GM19099 (cell line): ENCODE measurements around the gene OPN1SW.
A peak's percentile ranks its signal among the peaks of the same experiment; 100 is the strongest.

Experiments
- POLR2A ChIP-seq: IDR thresholded peaks from 3 replicates; pipeline ENCODE4 v1.6.1; 2011; ENCODE audit warnings: low read depth; ENCODE audit not compliant: insufficient read length; ENCODE audit errors: extremely low read depth

The OPN1SW gene

GRCh38 chr7:128752251-128752650, 23.3 kb downstream of the OPN1SW start:
- TF ChIP-seq POLR2A = no peak

DNA sequence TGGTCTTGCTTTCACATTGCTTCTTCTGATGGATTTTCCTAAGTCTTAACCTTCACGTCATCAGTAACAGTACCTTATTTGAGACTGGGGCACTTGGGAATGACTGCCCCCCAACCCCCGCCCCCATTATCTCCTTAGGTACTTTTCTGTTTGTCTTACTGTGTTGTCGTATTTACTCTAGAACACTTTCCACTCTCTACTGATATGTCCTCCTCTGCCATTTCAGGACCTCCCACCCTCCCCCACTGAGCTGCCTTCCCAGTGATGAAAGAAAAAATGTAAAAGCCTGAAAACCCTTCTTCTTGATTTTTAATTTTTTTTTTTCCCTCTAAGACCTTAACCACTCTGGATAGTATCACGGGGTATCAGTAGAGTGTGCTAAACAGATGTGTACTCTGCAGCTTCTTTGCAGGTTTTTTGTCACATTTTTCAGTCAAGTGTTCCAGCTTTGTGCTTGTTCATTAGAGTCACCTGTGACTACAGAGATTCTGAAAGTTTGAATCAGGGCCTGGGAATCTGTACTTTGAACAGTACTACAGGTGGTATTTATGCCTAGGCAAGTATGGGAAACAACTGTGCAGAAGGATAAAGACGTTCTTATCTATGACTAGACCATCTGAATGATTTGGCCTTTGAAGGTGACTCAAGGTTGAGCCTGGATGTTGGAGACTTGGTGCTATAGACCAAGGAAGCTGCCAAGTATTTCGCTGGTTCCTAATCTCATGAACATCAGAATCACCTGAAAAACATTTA, 28.1 kb downstream of the OPN1SW start:
- no peak for TF ChIP-seq POLR2A

- TF ChIP-seq POLR2A = no peak
Measured at GRCh38 chr7:128745706-128746105, 29.9 kb downstream of the OPN1SW start.

DNA sequence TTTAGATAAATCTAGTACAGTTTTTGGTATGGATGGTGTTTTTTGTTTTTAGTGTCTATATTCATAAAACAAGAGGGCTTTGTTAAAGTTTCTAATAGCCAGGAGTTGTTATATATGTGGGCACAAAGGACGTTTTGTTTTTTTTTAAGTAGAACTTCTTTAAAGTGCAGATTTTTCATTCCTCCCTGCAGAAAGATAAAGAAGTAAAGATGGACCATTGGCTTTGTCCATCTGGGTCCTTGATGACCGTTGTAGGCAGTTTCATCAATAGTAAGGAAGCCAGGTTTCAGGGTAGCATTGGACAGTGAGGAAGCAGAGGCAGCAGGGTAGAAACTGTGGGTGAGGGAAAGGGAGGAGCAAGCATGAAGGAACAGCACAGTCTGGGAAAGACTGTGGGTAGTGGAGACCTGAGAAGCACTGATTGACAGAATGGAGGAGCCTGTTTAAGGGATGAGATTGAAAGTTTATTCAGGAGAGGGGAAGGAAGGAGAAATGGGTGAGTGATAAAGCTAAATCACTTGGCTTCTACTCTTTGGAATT, 31.2 kb downstream of the OPN1SW start:
- TF ChIP-seq POLR2A = no peak

GRCh38 chr7:128743112-128743772, 32.4 kb downstream of the OPN1SW start:
- no peak for TF ChIP-seq POLR2A

DNA sequence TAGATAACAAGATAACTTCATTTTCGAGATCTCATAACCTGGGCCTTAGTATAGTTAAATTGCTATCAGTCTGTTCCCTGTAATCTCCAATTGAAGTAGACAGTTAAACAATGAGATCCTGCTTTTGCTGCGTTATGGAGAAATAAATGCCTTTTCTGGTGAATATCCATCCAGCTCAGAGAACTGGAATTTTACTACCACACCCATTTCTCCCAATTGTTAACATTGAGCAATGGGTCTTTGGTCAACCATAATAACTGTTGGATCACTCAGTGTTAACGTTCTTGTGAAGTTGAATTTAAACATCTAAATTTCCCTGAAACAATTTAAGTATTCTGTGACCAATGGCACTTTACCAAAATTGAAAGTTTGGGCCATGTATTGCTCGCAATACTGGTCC, 33.4 kb downstream of the OPN1SW start:
- no peak for TF ChIP-seq POLR2A

DNA sequence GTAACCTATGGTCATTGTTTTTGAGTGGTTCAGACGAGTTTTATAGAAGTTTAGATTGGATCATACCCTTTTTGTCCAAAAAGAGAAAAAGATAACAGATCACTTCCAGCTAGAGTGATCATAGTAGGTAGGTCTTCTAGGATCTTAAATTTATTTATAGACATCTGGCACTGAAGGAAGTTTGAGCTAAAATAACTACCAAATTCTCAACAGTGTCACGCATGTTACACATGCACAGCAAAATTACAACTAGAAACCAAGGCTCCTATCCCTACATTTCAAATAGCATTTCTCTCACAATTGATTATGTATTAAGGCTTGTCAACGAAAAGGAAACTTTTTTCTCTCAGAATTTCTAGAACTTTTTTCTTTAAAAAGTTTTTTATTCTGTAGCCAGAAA, 34.1 kb downstream of the OPN1SW start:
- no peak for TF ChIP-seq POLR2A

- no peak for TF ChIP-seq POLR2A
Measured at GRCh38 chr7:128740996-128741395, 34.6 kb downstream of the OPN1SW start.

DNA sequence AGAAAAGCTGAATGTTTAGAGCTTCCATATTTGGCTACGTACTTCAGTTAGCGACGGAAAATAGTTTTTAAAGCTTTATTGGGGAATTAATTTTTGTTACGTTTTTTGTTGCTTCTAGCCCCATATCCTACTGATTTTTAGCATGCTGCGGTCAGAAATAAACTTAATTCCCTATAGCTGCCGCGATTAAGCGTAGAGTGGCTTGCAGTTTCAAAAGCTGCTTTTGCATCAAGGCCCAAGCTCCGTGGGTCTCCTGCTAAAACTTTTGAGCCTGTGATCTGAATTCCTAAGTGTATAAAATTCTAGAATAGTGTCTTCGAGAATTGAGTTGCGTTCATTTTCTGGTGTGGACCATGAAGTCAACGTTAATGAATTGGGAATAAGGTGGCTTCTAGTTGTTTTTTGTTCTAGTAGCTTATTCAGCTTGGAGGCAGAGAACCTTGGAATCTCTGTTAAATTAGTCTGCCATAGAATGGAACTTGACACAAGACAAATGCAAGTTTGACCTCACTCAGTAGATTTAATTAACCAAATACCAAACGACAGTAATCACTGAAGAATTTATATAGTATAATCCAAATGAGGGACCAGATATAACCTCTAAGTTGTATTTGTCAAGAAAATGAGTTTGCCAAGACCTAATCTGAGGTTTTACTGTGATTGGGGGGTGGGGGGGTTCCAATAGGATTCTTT, 35.5 kb downstream of the OPN1SW start:
- TF ChIP-seq POLR2A = no peak

GRCh38 chr7:128739048-128739962, 36.3 kb downstream of the OPN1SW start, which contains the start of gene CALU:
CALU (plus strand) TSS chr7:128739359; CDS start chr7:128748584, 9,225 bp downstream.
- peak; percentile 90 for TF ChIP-seq POLR2A

- TF ChIP-seq POLR2A = no peak
Measured at GRCh38 chr7:128738570-128739047, 37.0 kb downstream of the OPN1SW start.

DNA sequence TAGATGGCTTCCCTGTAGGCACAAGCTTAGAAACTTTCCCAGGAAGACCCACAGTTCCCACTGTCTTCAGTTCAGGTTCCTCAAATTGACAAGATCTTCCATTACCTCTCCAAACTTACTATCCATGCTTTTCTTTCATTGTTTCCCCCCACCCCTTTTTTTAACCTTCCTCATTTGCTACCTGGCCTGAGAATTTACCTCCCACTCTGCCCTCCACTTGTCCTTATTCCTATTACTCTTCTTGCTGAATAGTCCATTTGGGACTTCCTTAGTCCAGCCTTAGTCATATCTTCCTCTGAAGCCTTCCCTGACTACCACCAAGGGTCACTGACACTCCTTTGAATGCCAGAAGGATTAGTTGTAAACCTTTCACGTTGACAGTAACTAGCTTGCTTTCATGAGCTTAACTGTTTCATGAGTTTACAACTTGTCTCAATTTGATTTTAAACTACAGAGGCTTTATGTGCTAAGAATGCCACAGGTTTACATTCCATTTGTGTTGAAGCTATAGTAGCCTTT, 37.7 kb downstream of the OPN1SW start:
- TF ChIP-seq POLR2A = no peak

- TF ChIP-seq POLR2A = no peak
Measured at GRCh38 chr7:128737441-128737840, 38.2 kb downstream of the OPN1SW start.

DNA sequence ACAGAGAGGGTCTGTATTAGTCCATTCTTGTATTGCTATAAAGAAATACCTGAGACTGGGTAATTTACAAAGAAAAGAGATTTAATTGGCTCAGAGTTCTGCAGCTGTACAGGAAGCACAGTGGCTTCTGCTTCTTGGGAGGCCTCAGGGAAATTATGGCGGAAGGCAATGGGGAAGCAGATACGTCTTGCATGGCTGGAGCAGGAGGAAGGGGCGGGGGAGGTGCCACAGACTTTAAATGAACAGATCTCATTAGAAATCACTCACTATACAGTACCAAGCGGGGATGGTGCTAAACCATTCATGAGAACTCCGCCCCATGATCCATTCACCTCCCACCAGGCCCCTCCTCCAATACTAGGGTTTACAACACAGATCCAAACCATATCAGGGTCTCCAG, 40.2 kb downstream of the OPN1SW start:
- no peak for TF ChIP-seq POLR2A

DNA sequence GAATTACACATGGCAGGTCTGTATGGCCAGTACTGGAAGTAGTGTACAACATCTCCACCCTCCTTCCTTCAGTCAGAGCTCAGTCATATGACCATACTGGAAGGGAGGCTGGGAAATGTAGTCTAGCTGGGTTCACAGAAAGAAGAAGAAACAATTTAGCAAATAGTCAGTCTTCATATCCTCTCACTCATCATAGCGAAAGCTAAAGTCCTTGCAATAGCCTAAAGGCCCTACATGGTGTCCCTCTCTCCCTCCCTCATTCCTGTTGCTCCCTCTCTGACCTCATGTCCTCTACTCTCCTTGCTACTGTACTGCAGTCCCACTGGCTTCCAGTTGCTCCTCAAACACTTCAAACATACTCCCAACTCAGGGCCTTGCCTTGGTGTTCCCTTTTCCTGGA, 40.7 kb downstream of the OPN1SW start:
- no peak for TF ChIP-seq POLR2A

- TF ChIP-seq POLR2A = no peak
Measured at GRCh38 chr7:128733278-128733645, 42.3 kb downstream of the OPN1SW start.
